GM12872 (cell line): Measurements from ENCODE around the gene TEDDM1.

Experiments used
- TF ChIP-seq, protein P1 (sequence below): IDR thresholded peaks from 3 replicates; pipeline ENCODE4 v1.5.1; 2011; ENCODE audit warnings: low read depth, mild to moderate bottlenecking, low read length, moderate library complexity; ENCODE audit not compliant: insufficient read depth

TEDDM1 gene

DNA sequence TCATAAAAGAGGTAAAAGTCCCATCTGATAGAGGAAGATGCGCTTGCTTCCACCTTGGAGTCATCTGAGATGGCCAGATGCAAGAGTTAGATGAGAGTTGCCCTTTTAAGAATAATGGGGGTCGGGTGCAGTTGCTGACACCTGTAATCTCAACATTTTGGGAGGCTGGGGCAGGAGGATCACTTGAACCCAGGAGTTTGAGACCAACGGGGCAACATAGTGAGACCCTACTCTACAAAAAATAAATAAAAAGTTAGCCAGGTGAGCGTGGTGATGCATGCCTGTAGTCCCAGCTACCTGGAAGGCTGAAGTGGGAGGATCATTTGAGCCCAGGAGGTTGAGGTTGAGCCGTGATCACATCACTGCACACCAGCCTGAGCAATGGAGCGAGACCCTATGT is 13.5 kb upstream of the TEDDM1 start:
- TF ChIP-seq, protein P1, sequence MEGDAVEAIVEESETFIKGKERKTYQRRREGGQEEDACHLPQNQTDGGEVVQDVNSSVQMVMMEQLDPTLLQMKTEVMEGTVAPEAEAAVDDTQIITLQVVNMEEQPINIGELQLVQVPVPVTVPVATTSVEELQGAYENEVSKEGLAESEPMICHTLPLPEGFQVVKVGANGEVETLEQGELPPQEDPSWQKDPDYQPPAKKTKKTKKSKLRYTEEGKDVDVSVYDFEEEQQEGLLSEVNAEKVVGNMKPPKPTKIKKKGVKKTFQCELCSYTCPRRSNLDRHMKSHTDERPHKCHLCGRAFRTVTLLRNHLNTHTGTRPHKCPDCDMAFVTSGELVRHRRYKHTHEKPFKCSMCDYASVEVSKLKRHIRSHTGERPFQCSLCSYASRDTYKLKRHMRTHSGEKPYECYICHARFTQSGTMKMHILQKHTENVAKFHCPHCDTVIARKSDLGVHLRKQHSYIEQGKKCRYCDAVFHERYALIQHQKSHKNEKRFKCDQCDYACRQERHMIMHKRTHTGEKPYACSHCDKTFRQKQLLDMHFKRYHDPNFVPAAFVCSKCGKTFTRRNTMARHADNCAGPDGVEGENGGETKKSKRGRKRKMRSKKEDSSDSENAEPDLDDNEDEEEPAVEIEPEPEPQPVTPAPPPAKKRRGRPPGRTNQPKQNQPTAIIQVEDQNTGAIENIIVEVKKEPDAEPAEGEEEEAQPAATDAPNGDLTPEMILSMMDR = no peak

GRCh38 chr1:182413486-182413885 is 13.0 kb upstream of the TEDDM1 start:
- TF ChIP-seq, protein P1 = no peak

DNA sequence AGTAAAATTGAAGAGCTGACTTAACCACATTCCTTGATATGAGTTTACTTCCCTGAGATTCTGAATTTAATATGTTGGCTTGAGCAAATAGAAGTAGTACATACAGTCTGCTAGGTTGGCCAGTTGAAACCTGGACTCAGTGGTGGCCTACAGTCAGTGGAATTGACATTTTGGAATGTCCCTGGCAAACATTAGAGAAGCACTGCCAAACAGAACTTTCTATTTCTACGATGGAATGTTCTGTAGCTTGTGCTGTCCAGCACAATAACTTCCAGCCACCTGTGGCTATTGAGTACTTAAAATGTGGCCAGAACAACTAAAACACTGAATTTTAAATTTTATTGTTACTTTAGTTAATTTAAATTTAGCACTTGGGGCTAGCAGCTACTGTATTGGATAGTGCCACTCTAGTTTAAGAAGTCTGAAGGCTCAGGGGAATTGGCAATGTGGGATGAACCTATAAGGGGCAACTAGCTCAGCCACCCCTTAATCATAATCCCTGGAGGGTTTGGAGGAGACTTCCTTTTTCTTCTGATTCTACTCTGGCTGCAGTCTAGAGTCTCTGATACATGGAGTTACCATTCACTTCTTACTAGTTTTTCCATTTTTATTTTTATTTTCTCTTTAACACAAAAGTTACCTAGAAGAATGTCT is 10.3 kb upstream of the TEDDM1 start:
- TF ChIP-seq, protein P1 = no peak

- TF ChIP-seq, protein P1 = no peak
Measured at GRCh38 chr1:182410138-182410537, 9.7 kb upstream of the TEDDM1 start.

GRCh38 chr1:182408435-182409075 is 8.1 kb upstream of the TEDDM1 start:
- TF ChIP-seq, protein P1 = no peak

GRCh38 chr1:182407724-182408123 is 7.3 kb upstream of the TEDDM1 start:
- TF ChIP-seq, protein P1 = no peak

GRCh38 chr1:182406012-182406411 is 5.5 kb upstream of the TEDDM1 start:
- TF ChIP-seq, protein P1 = no peak
